DOHH2 (cell line): ENCODE measurements around the gene ZSCAN21.

Source experiments
- EZH2phosphoT487 ChIP-seq: fragments of 200-600 bp; sonication (generic); IDR thresholded peaks from 2 replicates; pipeline ENCODE4 v1.6.1; 2017; ENCODE audit warnings: borderline replicate concordance, mild to moderate bottlenecking, antibody characterized with exemption, low read length, moderate library complexity, mixed read lengths
- TF ChIP-seq, protein P1 (sequence below): fragments of 200-600 bp; sonication (generic); IDR thresholded peaks from one replicate; pipeline ENCODE4 v1.5.1; 2014; ENCODE audit warnings: antibody characterized with exemption, mild to moderate bottlenecking, low read depth, low read length; ENCODE audit not compliant: poor library complexity, severe bottlenecking

DNA sequence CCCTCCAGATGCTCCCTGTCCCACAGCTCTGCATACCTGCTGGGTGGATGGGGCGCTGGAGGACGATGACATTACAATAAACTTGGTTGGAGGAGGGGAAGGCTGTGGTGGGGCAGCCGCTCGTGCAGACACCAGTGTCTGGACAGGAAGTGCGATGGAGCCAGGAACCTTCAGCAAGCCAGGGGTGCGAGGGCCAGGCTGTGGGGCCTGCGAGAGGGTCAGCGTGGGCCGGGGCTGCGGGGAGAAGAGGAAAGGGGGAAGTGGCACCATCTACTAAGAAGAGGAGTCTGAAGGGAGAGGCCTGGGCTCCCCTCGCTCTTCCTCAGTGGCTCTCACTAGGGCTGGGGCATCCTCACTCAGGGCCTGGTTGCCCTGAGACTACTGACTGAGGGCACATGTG lies 58.3 kb downstream of the ZSCAN21 start:
- TF ChIP-seq, protein P1, sequence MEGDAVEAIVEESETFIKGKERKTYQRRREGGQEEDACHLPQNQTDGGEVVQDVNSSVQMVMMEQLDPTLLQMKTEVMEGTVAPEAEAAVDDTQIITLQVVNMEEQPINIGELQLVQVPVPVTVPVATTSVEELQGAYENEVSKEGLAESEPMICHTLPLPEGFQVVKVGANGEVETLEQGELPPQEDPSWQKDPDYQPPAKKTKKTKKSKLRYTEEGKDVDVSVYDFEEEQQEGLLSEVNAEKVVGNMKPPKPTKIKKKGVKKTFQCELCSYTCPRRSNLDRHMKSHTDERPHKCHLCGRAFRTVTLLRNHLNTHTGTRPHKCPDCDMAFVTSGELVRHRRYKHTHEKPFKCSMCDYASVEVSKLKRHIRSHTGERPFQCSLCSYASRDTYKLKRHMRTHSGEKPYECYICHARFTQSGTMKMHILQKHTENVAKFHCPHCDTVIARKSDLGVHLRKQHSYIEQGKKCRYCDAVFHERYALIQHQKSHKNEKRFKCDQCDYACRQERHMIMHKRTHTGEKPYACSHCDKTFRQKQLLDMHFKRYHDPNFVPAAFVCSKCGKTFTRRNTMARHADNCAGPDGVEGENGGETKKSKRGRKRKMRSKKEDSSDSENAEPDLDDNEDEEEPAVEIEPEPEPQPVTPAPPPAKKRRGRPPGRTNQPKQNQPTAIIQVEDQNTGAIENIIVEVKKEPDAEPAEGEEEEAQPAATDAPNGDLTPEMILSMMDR, result no peak
- TF ChIP-seq EZH2phosphoT487, result no peak
